GM23338 (cell line): ENCODE results near the gene TFB2M. TPM values are rescaled to one million over a fixed set of nuclear protein-coding genes. Genes with fewer than 3 reads are reported as not detected.

Experiments
- ATAC-seq: fragments of 200-7000 bp; cut with Tn5 transposase; 3 replicates; pipeline ENCODE4 v1.9.1; 2020
- DNase-seq: peaks from one replicate; pipeline ENCODE4 v3.0.0-alpha.2; 2015; ENCODE audit warnings: low spot score
- H2AFZ ChIP-seq: fragments of 200-600 bp; sonication (generic); 2 replicates; pipeline ENCODE4 v1.8.0; 2016; ENCODE audit warnings: antibody characterized with exemption, mild to moderate bottlenecking, moderate library complexity
- H3F3A ChIP-seq: fragments of 200-600 bp; sonication (generic); replicated peaks from 2 replicates; pipeline ENCODE4 v1.8.0; 2017; ENCODE audit warnings: antibody characterized with exemption, mixed run types, low read depth
- H3K27ac ChIP-seq: fragments of 200-600 bp; sonication (generic); 2 replicates; pipeline ENCODE4 v1.6.1; 2016; ENCODE audit warnings: low read depth
- H3K27me3 ChIP-seq: fragments of 200-600 bp; sonication (generic); 2 replicates; pipeline ENCODE4 v1.8.0; 2016; ENCODE audit warnings: mild to moderate bottlenecking, mixed run types, moderate library complexity; ENCODE audit not compliant: insufficient read depth
- H3K36me3 ChIP-seq: fragments of 200-600 bp; sonication (generic); 2 replicates; pipeline ENCODE4 v1.8.0; 2016; ENCODE audit warnings: mild to moderate bottlenecking; ENCODE audit not compliant: insufficient read depth
- H3K4me1 ChIP-seq: fragments of 200-600 bp; sonication (generic); 2 replicates; pipeline ENCODE4 v1.8.0; 2016; ENCODE audit warnings: mild to moderate bottlenecking, moderate library complexity; ENCODE audit not compliant: insufficient read depth
- H3K4me2 ChIP-seq: fragments of 200-600 bp; sonication (generic); 2 replicates; pipeline ENCODE4 v1.7.1; 2017; ENCODE audit warnings: mixed run types
- H3K4me3 ChIP-seq: fragments of 200-600 bp; sonication (generic); 2 replicates; pipeline ENCODE4 v1.6.1; 2016; ENCODE audit warnings: mixed run types
- H3K79me2 ChIP-seq: fragments of 200-600 bp; sonication (generic); replicated peaks from 2 replicates; pipeline ENCODE4 v1.8.0; 2017; ENCODE audit warnings: mild to moderate bottlenecking; ENCODE audit not compliant: insufficient read depth
- H3K9me2 ChIP-seq: fragments of 200-600 bp; sonication (generic); 2 replicates; pipeline ENCODE4 v1.8.0; 2017; ENCODE audit not compliant: insufficient read depth
- H4K20me1 ChIP-seq: fragments of 200-600 bp; sonication (generic); replicated peaks from 2 replicates; pipeline ENCODE4 v1.8.0; 2017; ENCODE audit warnings: mild to moderate bottlenecking; ENCODE audit not compliant: insufficient read depth
- H3K27ac Mint-ChIP-seq: 2 replicates; pipeline ENCODE4 v1.8.0; 2020; ENCODE audit warnings: inconsistent platforms, mild to moderate bottlenecking, moderate library complexity, mixed read lengths
- H3K27me3 Mint-ChIP-seq: 3 replicates; pipeline ENCODE4 v1.8.0; 2022; ENCODE audit warnings: low read depth, mild to moderate bottlenecking, moderate library complexity, mixed read lengths, inconsistent platforms; ENCODE audit not compliant: insufficient read depth, poor library complexity
- H3K36me3 Mint-ChIP-seq: 3 replicates; pipeline ENCODE4 v1.8.0; 2021; ENCODE audit warnings: low read depth, mild to moderate bottlenecking, inconsistent platforms, moderate library complexity, mixed read lengths
- H3K4me1 Mint-ChIP-seq: 3 replicates; pipeline ENCODE4 v1.8.0; 2020; ENCODE audit warnings: mild to moderate bottlenecking, inconsistent platforms, mixed read lengths
- H3K4me3 Mint-ChIP-seq: 3 replicates; pipeline ENCODE4 v1.8.0; 2021; ENCODE audit warnings: moderate library complexity, mild to moderate bottlenecking, inconsistent platforms, mixed read lengths
- H3K9me3 Mint-ChIP-seq: 3 replicates; pipeline ENCODE4 v1.8.0; 2020; ENCODE audit warnings: moderate library complexity, mild to moderate bottlenecking, inconsistent platforms, mixed read lengths
- CREB1 ChIP-seq: fragments of 250-450 bp; sonication (Bioruptor Pico); IDR thresholded peaks from 2 replicates; pipeline ENCODE4 v1.5.0; 2020; ENCODE audit warnings: low read depth, mild to moderate bottlenecking, moderate library complexity
- EZH2 ChIP-seq: fragments of 200-600 bp; sonication (generic); IDR thresholded peaks from one replicate; pipeline ENCODE4 v1.8.0; 2017; ENCODE audit warnings: antibody characterized with exemption, mild to moderate bottlenecking, low read depth; ENCODE audit not compliant: unreplicated experiment
- EZH2phosphoT487 ChIP-seq: fragments of 200-600 bp; sonication (generic); IDR thresholded peaks from one replicate; pipeline ENCODE4 v1.8.1; 2018; ENCODE audit warnings: antibody characterized with exemption; ENCODE audit not compliant: unreplicated experiment
- JUNB ChIP-seq: IDR thresholded peaks from one replicate; pipeline ENCODE4 v1.6.1; 2016; ENCODE audit warnings: antibody characterized with exemption; ENCODE audit not compliant: unreplicated experiment
- NANOG ChIP-seq: IDR thresholded peaks from 2 replicates; pipeline ENCODE4 v1.6.1; 2016; ENCODE audit warnings: antibody characterized with exemption, borderline replicate concordance
- POLR2AphosphoS5 ChIP-seq: IDR thresholded peaks from 2 replicates; pipeline ENCODE4 v1.6.1; 2016; ENCODE audit warnings: antibody characterized with exemption, low read depth
- ZNF114 ChIP-seq: fragments of 250-450 bp; sonication (Bioruptor Pico); IDR thresholded peaks from 2 replicates; pipeline ENCODE4 v1.5.0; 2020; ENCODE audit warnings: mild to moderate bottlenecking, moderate library complexity
- polyA plus RNA-seq: library from polyadenylated mRNA; unstranded; fragments of >200 nt; fragmentation: Nextera tagmentation; extraction: Ambion mirVana; gene quantifications from 2 replicates; pipeline ENCODE4 v1.2.1, GENCODE V29; 2016
- total RNA-seq: library from RNA; depleted of rRNA; stranded (reverse); fragments of >200 nt; shearing (Covaris generic); gene quantifications from 2 replicates; pipeline ENCODE4 v1.2.3, GENCODE V29; 2014
- TF ChIP-seq, protein P1 (sequence below): IDR thresholded peaks from one replicate; pipeline ENCODE4 v1.6.1; 2018; ENCODE audit warnings: antibody characterized with exemption; ENCODE audit not compliant: unreplicated experiment
- TF ChIP-seq, protein P2 (sequence below), 2 experiments: fragments of 200-600 bp in 1 of 2; sonication (generic) in 1 of 2; conservative IDR thresholded peaks; 2 replicates each; pipeline versions ENCODE4 v1.5.1 to v1.6.1; 2016 to 2017; ENCODE audit warnings: antibody characterized with exemption in 2 of 2, low read depth in 2 of 2, mild to moderate bottlenecking in 2 of 2, moderate library complexity in 1 of 2
- TF ChIP-seq, protein P3 (sequence below): fragments of 250-450 bp; sonication (Bioruptor Pico); IDR thresholded peaks from 2 replicates; pipeline ENCODE4 v1.5.0; 2020; ENCODE audit warnings: mild to moderate bottlenecking, moderate library complexity

TFB2M gene
- total and polyA plus RNA-seq, 2 experiments from 2014 or later = 18.7 to 24.9 TPM

DNA sequence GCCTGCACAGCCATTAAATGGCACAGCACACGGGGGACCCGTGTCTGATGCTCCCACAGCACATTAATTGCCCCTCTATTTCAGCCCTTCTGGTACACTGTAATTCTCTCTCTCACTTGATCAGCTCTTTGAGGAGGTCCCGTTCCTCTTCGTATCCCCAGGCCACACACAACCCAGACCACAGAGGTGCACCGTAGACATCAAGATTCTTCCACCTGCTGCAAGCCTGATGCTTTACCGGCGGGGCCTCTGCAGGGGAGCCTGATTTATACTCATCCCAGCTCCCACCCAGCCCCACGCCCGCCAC, 59.7 kb downstream of the TFB2M start (continued):
- TF ChIP-seq NANOG (no peak), EZH2 (no peak), JUNB (no peak)
- TF ChIP-seq, protein P1, sequence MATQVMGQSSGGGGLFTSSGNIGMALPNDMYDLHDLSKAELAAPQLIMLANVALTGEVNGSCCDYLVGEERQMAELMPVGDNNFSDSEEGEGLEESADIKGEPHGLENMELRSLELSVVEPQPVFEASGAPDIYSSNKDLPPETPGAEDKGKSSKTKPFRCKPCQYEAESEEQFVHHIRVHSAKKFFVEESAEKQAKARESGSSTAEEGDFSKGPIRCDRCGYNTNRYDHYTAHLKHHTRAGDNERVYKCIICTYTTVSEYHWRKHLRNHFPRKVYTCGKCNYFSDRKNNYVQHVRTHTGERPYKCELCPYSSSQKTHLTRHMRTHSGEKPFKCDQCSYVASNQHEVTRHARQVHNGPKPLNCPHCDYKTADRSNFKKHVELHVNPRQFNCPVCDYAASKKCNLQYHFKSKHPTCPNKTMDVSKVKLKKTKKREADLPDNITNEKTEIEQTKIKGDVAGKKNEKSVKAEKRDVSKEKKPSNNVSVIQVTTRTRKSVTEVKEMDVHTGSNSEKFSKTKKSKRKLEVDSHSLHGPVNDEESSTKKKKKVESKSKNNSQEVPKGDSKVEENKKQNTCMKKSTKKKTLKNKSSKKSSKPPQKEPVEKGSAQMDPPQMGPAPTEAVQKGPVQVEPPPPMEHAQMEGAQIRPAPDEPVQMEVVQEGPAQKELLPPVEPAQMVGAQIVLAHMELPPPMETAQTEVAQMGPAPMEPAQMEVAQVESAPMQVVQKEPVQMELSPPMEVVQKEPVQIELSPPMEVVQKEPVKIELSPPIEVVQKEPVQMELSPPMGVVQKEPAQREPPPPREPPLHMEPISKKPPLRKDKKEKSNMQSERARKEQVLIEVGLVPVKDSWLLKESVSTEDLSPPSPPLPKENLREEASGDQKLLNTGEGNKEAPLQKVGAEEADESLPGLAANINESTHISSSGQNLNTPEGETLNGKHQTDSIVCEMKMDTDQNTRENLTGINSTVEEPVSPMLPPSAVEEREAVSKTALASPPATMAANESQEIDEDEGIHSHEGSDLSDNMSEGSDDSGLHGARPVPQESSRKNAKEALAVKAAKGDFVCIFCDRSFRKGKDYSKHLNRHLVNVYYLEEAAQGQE = no peak

DNA sequence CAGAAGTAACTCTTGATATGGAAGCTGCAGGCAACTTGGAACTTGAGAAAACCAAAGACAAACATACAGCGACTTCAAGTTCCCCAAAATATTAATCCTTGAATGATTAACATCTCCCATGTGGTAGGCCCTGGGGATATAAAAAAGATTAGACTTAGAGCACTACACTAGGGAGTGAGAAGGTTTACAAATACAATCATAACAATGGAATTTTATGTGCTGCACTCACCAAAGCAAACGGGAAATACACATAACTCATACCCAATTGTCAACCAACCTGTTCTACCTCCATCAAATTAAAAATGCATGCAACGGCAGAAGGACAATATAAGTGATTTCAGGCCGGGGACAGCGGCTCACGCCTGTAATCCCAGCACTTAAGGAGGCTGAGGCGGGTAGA, 62.7 kb downstream of the TFB2M start:
- H3K27me3 ChIP-seq = peaks cover 5% of the 10 kb centered on the region; the same call in 1 of the 2 replicates
- ATAC-seq (no peak), DNase-seq (no peak)
- no peak overlapping the region for H3K4me2 ChIP-seq
- peaks cover 41% of the 10 kb centered on the region for H3K79me2 ChIP-seq
- Mint-ChIP-seq H3K4me3 (no peak overlapping the region), H3K36me3 (no peaks in the 10 kb centered on the region; the same call in 2 of the 3 replicates), H3K27me3 (peaks cover 14% of the 10 kb centered on the region), H3K9me3 (peaks cover 3% of the 10 kb centered on the region; the same call in 1 of the 3 replicates), H3K4me1 (peaks cover 13% of the 10 kb centered on the region), H3K27ac (no peak overlapping the region)
- H3K36me3 ChIP-seq = no peaks in the 10 kb centered on the region; the same call in 1 of the 2 replicates
- no peak overlapping the region for H3K4me3 ChIP-seq
- H3K9me2 ChIP-seq = no peaks in the 10 kb centered on the region
- H2AFZ ChIP-seq = no peak overlapping the region
- H3K27ac ChIP-seq = no peak overlapping the region
- H3K4me1 ChIP-seq = peaks cover 7% of the 10 kb centered on the region
- peaks cover 4% of the 10 kb centered on the region for H4K20me1 ChIP-seq
- no peaks in the 10 kb centered on the region for H3F3A ChIP-seq
- TF ChIP-seq, protein P2, sequence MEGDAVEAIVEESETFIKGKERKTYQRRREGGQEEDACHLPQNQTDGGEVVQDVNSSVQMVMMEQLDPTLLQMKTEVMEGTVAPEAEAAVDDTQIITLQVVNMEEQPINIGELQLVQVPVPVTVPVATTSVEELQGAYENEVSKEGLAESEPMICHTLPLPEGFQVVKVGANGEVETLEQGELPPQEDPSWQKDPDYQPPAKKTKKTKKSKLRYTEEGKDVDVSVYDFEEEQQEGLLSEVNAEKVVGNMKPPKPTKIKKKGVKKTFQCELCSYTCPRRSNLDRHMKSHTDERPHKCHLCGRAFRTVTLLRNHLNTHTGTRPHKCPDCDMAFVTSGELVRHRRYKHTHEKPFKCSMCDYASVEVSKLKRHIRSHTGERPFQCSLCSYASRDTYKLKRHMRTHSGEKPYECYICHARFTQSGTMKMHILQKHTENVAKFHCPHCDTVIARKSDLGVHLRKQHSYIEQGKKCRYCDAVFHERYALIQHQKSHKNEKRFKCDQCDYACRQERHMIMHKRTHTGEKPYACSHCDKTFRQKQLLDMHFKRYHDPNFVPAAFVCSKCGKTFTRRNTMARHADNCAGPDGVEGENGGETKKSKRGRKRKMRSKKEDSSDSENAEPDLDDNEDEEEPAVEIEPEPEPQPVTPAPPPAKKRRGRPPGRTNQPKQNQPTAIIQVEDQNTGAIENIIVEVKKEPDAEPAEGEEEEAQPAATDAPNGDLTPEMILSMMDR (conservative IDR thresholded peaks at IDR 0.05; ENCODE audit: low read depth in 2 of 2) = no peak
- TF ChIP-seq, protein P1 = no peak
- no peak for TF ChIP-seq POLR2AphosphoS5
- TF ChIP-seq JUNB = no peak
- no peak for TF ChIP-seq ZNF114 (CRISPR knock-in tag)
- TF ChIP-seq, protein P3, sequence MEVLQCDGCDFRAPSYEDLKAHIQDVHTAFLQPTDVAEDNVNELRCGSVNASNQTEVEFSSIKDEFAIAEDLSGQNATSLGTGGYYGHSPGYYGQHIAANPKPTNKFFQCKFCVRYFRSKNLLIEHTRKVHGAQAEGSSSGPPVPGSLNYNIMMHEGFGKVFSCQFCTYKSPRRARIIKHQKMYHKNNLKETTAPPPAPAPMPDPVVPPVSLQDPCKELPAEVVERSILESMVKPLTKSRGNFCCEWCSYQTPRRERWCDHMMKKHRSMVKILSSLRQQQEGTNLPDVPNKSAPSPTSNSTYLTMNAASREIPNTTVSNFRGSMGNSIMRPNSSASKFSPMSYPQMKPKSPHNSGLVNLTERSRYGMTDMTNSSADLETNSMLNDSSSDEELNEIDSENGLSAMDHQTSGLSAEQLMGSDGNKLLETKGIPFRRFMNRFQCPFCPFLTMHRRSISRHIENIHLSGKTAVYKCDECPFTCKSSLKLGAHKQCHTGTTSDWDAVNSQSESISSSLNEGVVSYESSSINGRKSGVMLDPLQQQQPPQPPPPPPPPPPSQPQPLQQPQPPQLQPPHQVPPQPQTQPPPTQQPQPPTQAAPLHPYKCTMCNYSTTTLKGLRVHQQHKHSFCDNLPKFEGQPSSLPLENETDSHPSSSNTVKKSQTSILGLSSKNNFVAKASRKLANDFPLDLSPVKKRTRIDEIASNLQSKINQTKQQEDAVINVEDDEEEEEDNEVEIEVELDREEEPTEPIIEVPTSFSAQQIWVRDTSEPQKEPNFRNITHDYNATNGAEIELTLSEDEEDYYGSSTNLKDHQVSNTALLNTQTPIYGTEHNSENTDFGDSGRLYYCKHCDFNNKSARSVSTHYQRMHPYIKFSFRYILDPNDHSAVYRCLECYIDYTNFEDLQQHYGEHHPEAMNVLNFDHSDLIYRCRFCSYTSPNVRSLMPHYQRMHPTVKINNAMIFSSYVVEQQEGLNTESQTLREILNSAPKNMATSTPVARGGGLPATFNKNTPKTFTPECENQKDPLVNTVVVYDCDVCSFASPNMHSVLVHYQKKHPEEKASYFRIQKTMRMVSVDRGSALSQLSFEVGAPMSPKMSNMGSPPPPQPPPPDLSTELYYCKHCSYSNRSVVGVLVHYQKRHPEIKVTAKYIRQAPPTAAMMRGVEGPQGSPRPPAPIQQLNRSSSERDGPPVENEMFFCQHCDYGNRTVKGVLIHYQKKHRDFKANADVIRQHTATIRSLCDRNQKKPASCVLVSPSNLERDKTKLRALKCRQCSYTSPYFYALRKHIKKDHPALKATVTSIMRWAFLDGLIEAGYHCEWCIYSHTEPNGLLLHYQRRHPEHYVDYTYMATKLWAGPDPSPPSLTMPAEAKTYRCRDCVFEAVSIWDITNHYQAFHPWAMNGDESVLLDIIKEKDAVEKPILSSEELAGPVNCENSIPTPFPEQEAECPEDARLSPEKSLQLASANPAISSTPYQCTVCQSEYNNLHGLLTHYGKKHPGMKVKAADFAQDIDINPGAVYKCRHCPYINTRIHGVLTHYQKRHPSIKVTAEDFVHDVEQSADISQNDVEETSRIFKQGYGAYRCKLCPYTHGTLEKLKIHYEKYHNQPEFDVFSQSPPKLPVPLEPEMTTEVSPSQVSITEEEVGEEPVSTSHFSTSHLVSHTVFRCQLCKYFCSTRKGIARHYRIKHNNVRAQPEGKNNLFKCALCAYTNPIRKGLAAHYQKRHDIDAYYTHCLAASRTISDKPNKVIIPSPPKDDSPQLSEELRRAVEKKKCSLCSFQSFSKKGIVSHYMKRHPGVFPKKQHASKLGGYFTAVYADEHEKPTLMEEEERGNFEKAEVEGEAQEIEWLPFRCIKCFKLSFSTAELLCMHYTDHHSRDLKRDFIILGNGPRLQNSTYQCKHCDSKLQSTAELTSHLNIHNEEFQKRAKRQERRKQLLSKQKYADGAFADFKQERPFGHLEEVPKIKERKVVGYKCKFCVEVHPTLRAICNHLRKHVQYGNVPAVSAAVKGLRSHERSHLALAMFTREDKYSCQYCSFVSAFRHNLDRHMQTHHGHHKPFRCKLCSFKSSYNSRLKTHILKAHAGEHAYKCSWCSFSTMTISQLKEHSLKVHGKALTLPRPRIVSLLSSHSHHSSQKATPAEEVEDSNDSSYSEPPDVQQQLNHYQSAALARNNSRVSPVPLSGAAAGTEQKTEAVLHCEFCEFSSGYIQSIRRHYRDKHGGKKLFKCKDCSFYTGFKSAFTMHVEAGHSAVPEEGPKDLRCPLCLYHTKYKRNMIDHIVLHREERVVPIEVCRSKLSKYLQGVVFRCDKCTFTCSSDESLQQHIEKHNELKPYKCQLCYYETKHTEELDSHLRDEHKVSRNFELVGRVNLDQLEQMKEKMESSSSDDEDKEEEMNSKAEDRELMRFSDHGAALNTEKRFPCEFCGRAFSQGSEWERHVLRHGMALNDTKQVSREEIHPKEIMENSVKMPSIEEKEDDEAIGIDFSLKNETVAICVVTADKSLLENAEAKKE (CRISPR knock-in tag) = no peak
- no peak for TF ChIP-seq CREB1 (CRISPR knock-in tag)
- TF ChIP-seq EZH2phosphoT487 = no peak
- no peak for TF ChIP-seq EZH2
